SHP77 treated with DMSO at 0.1 percent for 48 hours (cell line): ENCODE results near the gene ZNF26.
A peak's percentile ranks its signal among the peaks of the same experiment; 100 is the strongest.
"Not testable (repeated sequence)": the region's sequence is repeated elsewhere in the genome, so short reads cannot be mapped to it uniquely, and the experiment has no call there.

Experiments
- DNase-seq: peaks from one replicate; lab custom pipeline; 2025; lab: John Stamatoyannopoulos, UW

ZNF26 gene

GRCh38 chr12:132986001-132986884, at the start of gene ZNF26:
Gene ZNF26, plus strand, starts transcription at chr12:132986367. Its CDS starts 474 bp downstream, at chr12:132986841.
- DNase-seq, result peak; percentile 97

GRCh38 chr12:132936921-132937320, 49.2 kb upstream of the ZNF26 start:
- DNase-seq, result not testable (repeated sequence)

- DNase-seq, result no peak
These were observed 48.7 kb upstream of the ZNF26 start for GRCh38 chr12:132937476-132937875.

- DNase-seq, result not testable (repeated sequence)
These were observed 47.4 kb upstream of the ZNF26 start for GRCh38 chr12:132938807-132939206.

- no peak for DNase-seq
These were observed 46.0 kb upstream of the ZNF26 start for GRCh38 chr12:132940071-132940719.

GRCh38 chr12:132941336-132941954, 44.7 kb upstream of the ZNF26 start:
- no peak for DNase-seq

GRCh38 chr12:132942611-132943010, 43.6 kb upstream of the ZNF26 start:
- no peak for DNase-seq

GRCh38 chr12:132945806-132946205, 40.4 kb upstream of the ZNF26 start:
- DNase-seq, result no peak

GRCh38 chr12:132946246-132946820, 39.8 kb upstream of the ZNF26 start:
- no peak for DNase-seq

GRCh38 chr12:132948146-132949066, 37.8 kb upstream of the ZNF26 start:
- DNase-seq, result no peak

GRCh38 chr12:132949936-132950837, 36.0 kb upstream of the ZNF26 start:
- no peak for DNase-seq

GRCh38 chr12:132950844-132951535, 35.2 kb upstream of the ZNF26 start:
- DNase-seq, result no peak

GRCh38 chr12:132951649-132952048, 34.5 kb upstream of the ZNF26 start:
- no peak for DNase-seq

GRCh38 chr12:132952371-132953162, 33.6 kb upstream of the ZNF26 start:
- no peak for DNase-seq

- DNase-seq, result no peak
These were observed 33.1 kb upstream of the ZNF26 start for GRCh38 chr12:132953163-132953425.

GRCh38 chr12:132953771-132954170, 32.4 kb upstream of the ZNF26 start:
- no peak for DNase-seq

- no peak for DNase-seq
These were observed 31.6 kb upstream of the ZNF26 start for GRCh38 chr12:132954471-132955048.

- DNase-seq, result peak; percentile 33
These were observed 30.8 kb upstream of the ZNF26 start for GRCh38 chr12:132955094-132956010.
